SIG-M5 (cell line): ENCODE results near the gene SAFB2.

Experiments
- DNase-seq: peaks from one replicate; lab custom pipeline; 2025; lab: John Stamatoyannopoulos, UW

Gene SAFB2

DNA sequence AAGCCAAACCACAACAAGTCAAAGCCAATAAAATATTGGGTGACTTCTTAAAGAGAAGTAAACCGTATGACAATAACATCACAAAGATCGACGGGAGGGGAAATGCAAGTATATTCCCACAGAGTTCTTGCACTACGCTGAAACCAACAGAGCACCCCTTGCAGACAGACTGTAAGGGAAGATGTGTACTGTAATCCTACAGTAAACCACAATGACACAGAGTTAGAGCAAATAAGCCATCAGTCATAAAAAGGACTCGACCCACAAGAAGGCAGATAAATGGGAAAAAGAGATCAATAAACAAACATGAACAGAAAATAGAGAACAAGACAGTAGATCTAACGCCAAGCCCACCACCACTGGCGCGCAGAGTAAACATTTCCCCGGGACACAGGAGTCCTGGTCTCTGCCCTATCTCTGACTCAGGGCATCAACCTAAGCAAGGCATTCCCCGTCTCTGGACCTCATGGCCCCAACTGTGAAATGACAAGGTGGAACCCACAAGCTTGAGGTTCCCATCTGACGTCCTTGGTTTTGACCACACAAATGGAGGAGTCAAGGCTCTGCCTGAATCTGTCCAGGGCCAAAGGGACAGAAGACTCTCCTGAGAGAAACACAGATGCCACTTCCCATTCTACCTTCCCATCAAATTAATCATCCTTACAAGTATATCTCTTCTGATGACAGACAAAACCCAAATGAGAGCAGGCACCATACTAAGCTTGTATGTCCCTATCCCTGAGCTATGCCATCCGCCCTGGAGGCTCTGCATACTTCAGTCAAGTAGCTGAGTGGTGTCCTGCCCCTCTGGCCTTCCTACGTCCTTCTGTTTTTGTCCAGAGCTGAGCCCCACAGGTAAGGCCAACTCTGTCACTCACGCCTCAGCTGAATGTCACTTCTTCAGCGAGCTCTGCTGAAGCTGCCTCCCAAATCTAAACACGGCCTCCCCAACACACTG lies 15.0 kb downstream of the SAFB2 start:
- DNase-seq: no peak

GRCh38 chr19:5605362-5605761 lies 17.2 kb downstream of the SAFB2 start:
- no peak for DNase-seq

DNA sequence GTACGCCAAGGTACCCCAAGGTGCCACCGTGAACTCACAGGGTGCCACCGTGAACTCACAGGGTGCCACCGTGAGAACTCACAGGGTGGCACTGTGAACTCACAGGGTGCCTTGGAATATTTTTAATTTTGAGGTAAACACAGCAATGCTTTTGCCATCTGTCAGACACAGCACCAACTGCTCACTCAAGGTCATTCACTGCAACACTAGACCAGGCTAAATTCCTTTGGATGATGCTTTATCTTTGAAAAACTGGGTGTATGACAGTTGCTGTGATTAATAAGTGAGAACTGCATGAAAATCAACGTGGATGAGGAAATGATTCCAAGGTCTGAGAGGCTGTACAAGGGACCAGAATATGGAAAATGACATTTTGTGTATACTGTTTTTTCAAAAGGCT lies 18.9 kb downstream of the SAFB2 start:
- no peak for DNase-seq

GRCh38 chr19:5600797-5601196 lies 21.8 kb downstream of the SAFB2 start:
- no peak for DNase-seq

DNA sequence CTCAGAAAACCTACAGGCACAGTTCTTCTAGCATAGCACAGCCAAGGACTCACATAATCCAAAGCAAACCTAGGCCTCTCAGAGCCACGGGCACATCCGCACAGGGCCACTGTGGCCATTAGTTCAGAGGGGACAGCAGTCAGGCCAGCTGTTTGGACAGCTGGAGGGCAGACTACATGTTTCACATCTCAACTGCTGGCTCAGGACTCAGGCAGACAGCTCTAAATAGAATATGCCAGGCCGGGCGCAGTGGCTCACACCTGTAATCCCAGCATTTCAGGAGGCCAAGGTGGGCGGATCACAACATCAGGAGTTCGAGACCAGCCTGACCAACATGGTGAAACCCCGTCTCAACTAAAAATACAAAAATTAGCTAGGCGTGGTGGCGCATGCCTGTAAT lies 26.8 kb downstream of the SAFB2 start:
- no peak for DNase-seq

GRCh38 chr19:5595129-5595528 lies 27.4 kb downstream of the SAFB2 start:
- no peak for DNase-seq

DNA sequence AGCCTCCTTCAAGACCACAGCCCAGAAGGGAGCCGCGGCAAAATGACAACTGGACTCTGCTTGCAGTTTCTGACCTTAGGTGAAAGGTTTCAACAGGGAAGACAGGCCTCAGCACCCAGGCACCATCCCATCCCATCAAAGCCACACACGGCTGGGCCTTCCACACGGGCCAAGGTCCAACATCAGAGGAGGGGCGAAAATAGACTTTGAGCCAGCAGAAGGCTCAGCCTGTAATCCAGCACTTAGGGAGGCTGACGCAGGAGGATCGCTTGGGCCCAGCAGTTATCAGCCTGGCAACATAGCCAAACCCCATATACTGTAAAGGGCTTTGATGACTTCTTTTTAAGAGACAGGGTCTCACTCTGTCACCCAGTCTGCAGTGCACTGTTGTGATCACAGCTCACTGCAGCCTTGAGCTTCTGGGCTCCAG lies 28.0 kb downstream of the SAFB2 start:
- no peak for DNase-seq

- DNase-seq: no peak
Measured at GRCh38 chr19:5593343-5594255, 29.0 kb downstream of the SAFB2 start.

DNA sequence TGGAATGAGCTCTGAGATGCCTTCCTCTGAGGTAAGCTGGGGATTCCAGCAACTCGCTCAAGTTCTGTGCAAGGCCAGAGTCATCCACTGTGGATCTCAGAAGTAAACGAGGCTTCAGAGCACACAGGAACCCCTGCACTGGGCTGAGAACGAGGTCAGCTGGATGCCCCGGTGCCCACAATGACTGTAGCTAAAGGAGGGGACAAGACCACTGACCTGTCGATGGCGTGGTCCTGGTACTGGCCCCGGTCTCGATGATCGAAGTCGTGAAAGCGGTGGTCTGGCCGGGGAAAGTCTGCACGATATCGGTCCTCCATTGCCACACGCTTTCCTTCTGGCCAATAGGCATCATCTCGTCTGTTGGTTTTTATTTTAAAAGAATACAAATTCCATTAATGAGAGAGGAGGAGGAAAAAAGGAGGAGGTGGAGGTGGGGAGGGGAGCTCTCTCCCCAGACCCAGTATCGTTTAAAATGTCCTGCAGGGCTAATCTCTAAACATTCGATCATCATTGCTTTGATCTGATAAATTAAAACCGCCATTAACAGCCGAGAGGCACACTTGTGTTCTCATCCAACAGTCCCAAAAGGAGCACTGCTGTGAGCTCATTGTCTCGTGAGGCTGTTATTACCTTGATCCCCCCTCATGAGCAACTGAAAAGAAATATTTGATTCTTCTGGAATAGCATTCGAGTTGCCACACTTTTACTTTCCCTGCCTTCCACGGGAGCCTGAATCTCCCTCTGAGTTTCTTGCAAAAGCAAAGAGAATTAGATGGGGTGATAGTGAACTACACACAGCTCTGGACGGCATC lies 29.8 kb downstream of the SAFB2 start:
- no peak for DNase-seq

GRCh38 chr19:5591476-5591875 lies 31.1 kb downstream of the SAFB2 start:
- no peak for DNase-seq

DNA sequence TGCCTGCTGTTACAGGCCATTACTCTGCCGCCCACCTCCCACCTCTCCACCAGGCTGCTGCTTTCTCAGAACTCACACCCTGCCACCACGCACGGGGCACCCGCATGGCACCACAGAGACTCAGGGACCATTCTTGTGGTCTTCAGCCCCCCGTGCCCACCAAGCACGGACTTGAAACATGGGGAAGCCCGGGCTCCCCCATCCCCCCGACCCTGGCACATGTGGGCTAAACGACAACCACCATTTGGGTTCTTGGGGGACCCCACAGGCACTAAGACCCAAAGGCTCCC lies 31.8 kb downstream of the SAFB2 start:
- DNase-seq: no peak

DNA sequence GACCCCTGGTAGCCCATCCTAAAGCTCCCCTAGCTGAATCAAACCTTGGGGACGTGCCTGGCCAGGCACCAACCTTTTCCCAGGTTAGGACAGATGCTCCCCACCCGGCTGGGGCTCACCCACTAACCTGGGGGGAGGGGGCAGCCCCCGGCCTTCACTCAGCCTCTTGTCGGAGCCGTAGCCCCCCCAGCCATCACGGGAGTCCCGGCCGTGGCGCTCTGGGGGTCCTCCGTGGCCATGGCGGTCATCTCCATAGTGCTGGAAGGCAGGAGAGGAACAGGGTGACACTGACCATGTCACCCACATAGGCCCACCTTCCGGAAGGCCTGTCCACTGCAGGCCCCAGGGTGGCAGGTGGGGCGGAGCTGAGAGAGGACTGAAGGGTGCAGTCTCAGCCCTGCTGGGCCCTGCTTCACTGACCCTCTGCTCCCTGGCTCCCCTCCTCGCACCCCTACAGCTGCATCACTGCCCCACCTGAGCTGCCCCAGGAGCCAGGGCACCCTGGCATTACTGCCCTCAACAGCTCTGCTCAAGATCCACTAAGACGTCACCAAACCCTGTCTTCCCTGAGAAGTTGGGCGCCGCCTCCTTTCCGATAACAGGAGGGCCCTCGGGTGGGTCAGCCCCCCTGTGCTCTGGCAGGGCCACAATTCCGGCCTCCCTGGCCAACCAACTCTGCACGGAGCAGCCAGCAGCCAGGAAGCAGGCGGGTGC lies 32.3 kb downstream of the SAFB2 start:
- no peak for DNase-seq

- no peak for DNase-seq
Measured at GRCh38 chr19:5588906-5589676, 33.5 kb downstream of the SAFB2 start.

DNA sequence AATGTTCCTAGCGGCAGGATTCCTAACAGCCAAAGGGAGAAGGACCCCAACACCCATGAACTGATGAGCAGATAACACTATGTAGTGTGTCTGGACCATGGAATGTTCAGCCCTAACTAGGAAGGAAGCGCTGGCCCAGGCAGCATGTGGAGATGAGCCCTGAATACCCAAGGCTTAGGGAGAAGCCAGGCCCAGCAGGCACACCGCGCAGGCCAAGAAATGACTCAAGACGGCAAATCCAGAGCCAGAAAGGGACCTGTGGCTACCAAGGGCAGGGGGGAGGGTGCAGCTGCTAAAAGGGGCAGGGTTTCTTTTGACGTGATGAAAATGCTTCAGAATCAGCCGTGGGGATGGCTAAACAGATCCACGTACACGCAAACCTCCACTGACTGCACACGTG lies 34.1 kb downstream of the SAFB2 start:
- no peak for DNase-seq

DNA sequence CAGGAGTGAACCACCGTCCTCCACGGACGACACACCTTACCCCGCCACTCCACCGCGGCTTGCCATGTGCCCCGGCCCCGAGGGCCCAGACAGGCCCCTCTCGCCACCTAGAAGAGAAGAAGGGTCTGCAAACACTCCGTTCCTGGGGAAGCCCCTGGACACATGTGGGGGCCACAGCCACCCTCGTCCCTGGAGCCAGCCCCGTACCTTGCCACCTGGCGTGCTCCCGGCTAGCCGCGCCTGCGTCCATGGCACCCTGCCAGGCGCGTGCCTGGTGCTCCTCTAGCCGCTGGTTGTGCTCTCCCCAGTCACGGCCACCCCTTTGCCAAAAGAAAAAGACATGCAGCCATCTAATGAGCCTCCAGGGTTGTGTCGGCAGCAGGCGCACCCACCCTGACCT lies 34.9 kb downstream of the SAFB2 start:
- no peak for DNase-seq

- DNase-seq: no peak
Measured at GRCh38 chr19:5587071-5587455, 35.5 kb downstream of the SAFB2 start.

DNA sequence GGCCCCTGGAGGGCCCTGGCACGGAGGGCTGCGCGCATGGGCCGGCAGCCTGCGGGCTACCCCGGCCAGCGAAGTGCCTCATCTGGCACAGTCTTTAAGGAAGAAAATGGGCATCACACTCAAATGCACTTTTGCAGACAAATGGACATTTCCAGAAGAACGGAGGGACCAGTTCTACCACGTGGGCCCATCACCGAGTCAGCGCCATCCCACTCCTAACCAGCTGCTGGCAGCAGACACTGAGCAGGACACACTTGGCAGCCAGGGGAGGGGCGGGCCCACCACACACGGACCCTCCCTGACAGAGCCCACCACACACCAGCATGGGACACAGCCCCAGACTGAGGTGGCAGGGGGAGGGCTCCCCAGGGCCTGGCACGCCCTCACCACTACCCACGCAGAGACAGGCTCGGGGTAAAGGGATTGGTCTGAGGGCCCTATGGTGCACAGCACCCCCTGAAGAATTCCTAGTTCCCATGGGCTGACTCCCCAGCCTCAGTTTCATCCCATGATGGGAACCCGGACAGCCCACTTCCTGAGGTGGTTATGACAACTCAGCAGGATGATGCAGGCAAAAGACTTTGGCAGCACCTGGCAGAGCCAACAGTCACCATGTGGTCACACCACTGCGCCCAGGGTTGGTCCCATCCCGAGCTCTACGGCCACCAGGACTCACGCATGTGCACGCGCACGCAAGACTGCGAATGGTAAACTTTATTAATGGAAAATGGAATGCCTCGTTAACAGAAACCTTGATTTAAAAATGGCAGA lies 36.1 kb downstream of the SAFB2 start:
- DNase-seq: no peak

GRCh38 chr19:5585461-5586299 lies 36.9 kb downstream of the SAFB2 start:
- DNase-seq: no peak

DNA sequence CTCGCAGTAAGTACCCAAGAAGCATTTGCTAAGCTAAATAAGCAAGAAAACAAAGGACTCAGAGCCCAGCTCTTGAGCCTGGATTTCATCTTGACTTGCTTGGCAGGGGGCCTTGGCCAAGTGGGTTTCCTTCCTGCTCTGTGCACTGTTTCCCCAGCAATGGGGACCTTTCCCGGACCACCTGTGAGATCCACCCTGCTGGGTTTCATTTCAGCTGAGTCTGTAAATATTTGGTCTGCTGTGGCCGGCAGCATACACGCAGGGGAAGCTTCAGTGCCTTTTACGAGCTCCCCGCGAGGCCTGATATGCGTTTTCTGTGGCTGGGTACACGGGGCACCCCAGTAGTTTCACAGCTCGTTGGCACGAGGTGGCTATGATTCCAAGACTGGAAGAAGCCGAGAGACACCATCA lies 42.4 kb downstream of the SAFB2 start:
- DNase-seq: no peak
